ENCODE measurements around the gene PEAK1. TPM values are rescaled to one million over a fixed set of nuclear protein-coding genes. Genes with fewer than 3 reads are reported as not detected.

The PEAK1 gene
- polyA plus RNA-seq, 1 experiment, result 40.7 TPM

DNA sequence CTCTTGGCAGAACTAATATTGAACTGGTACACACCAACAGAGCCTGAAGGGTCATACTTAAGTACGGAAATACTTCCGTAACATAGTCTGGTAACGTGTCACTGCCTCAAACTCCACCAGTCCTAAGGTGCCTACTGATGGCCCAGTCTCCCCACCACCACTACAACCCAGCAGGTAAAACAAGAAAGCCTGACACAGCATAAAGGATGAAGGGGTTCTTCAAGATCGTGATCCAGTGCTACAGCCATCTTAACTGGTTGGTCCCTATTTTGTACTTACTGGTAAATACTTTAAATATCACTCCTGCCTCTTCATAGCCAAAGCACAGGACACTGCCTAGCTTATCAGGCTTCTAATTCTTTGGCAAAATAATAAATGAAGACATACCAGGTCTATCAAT is 46.5 kb downstream of the PEAK1 start:
- TF ChIP-seq, protein P1, sequence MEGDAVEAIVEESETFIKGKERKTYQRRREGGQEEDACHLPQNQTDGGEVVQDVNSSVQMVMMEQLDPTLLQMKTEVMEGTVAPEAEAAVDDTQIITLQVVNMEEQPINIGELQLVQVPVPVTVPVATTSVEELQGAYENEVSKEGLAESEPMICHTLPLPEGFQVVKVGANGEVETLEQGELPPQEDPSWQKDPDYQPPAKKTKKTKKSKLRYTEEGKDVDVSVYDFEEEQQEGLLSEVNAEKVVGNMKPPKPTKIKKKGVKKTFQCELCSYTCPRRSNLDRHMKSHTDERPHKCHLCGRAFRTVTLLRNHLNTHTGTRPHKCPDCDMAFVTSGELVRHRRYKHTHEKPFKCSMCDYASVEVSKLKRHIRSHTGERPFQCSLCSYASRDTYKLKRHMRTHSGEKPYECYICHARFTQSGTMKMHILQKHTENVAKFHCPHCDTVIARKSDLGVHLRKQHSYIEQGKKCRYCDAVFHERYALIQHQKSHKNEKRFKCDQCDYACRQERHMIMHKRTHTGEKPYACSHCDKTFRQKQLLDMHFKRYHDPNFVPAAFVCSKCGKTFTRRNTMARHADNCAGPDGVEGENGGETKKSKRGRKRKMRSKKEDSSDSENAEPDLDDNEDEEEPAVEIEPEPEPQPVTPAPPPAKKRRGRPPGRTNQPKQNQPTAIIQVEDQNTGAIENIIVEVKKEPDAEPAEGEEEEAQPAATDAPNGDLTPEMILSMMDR (IDR thresholded peaks at IDR 0.05; ENCODE audit: insufficient read depth, low read depth, low read length), result no peak
- POLR2A ChIA-PET, result no interaction called here

DNA sequence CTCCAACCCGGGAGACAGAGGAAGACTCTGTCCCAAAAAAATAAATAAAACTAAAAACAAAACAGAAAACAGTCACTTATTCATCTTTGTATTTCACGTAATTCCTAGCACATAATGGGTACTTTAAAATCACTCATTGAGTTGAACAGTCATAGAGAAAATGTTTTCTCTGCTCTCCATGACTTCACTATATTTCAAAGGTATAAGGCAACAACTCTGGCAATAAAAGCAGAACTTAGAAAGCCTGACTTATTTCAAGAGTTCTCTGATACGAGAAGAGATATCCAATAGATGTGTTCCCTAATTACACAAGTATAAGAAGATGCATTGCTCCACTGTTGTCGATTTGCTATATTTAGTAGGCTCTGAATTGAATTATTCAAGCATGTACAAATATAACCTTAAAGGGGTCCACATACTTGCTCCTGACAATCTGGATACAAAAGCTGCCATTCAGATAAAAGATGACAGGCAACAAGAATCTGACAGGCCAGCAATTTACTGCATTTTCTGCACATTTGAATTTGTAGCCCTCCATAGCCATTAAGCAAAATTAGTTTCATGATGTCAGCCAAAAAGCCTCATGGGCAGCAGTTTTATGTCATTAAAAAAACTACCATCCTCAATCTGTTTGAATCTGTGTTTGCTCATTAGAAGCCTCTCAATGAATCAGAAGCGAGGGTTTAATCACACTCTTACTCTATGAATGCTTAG is 47.9 kb downstream of the PEAK1 start:
- CTCF ChIA-PET, result no interaction called here
- DNase-seq (ENCODE audit: low read depth), result no peak

More for the DNA sequence above, 46.5 kb downstream of the PEAK1 start:
- Histone ChIP-seq H3K4me3 (ENCODE audit: low read depth, low read length) (no peak overlapping the region), H3K27me3 (ENCODE audit: control insufficient read depth, insufficient read depth, low read length) (no peaks in the 10 kb centered on the region), H3K36me3 (ENCODE audit: control insufficient read depth, insufficient read depth, low read length) (no peaks in the 10 kb centered on the region)
- DNase-seq (ENCODE audit: low read depth), result no peak
- CTCF ChIA-PET, result no interaction called here

DNA sequence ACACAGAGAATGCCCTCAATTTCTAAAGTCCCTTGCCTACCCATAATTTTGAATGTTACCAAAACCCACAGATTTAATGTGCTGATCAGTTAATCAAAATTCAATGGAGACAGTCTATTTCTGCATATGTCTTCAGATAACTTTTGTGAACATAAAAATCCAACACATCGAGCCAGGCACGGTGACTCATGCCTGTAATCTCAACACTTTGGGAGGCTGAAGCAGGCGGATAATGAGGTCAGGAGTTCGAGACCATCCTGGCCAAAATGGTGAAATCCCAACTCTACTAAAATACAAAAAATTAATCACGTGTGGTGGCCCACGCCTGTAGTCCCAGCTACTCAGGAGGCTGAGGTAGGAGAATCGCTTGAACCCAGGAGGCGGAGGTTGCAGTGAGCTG is 49.3 kb downstream of the PEAK1 start:
- no peaks in the 10 kb centered on the region for H3K27me3 ChIP-seq (ENCODE audit: control insufficient read depth, insufficient read depth, low read length)
- H3K36me3 ChIP-seq (ENCODE audit: control insufficient read depth, insufficient read depth, low read length), result no peaks in the 10 kb centered on the region
- no peak overlapping the region for H3K4me3 ChIP-seq (ENCODE audit: low read depth, low read length)
- ChIA-PET CTCF (no interaction called here), POLR2A (no interaction called here)
- no peak for DNase-seq (ENCODE audit: low read depth)
- TF ChIP-seq, protein P1 (IDR thresholded peaks at IDR 0.05; ENCODE audit: insufficient read depth, low read depth, low read length), result no peak

More for the DNA sequence above, 47.9 kb downstream of the PEAK1 start:
- Histone ChIP-seq H3K27me3 (ENCODE audit: control insufficient read depth, insufficient read depth, low read length) (no peaks in the 10 kb centered on the region), H3K4me3 (ENCODE audit: low read depth, low read length) (no peak overlapping the region), H3K36me3 (ENCODE audit: control insufficient read depth, insufficient read depth, low read length) (no peaks in the 10 kb centered on the region)
- TF ChIP-seq, protein P1 (IDR thresholded peaks at IDR 0.05; ENCODE audit: insufficient read depth, low read depth, low read length), result no peak
- POLR2A ChIA-PET, result no interaction called here

DNA sequence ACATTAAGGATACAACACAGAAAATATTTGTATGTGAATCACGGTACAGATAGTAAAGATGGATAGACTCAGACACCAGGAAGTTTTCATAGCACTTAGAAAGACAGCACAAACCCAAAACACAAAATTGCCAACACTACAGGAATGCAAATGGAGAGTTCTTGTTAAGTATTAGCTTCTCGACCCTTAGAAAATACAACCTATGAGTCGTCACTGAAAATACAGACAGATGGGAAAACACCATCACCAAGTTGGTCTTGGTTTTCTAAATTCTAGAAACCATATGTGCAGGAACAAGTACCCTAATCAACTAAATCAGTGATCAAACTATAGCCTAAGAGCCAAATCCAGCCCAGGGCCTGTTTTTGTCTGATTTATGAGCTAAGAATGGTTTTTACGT is 50.7 kb downstream of the PEAK1 start:
- CTCF ChIA-PET, result no interaction called here
- POLR2A ChIA-PET, result no interaction called here
- Histone ChIP-seq H3K36me3 (ENCODE audit: control insufficient read depth, insufficient read depth, low read length) (no peaks in the 10 kb centered on the region), H3K4me3 (ENCODE audit: low read depth, low read length) (no peak overlapping the region), H3K27me3 (ENCODE audit: control insufficient read depth, insufficient read depth, low read length) (no peaks in the 10 kb centered on the region)
- DNase-seq (ENCODE audit: low read depth), result no peak
- TF ChIP-seq, protein P1 (IDR thresholded peaks at IDR 0.05; ENCODE audit: insufficient read depth, low read depth, low read length), result no peak

DNA sequence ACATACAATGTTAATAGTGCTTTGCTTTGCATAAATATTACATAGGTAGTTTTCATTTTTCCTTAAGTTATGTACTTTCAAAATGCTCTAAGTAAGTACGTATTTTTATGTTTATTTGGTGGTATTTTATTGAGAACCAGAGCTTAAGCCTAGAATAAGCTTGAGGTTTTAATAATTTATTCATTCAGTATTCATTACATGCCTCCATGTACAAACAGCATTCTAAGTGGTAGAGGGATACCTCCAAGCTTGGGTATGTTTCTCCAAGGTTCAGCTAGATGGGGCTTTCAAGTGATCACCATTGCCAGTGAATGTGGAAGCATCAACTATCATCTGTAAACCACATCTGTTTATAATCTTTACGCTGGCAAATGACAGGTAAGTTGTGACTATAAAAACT is 52.3 kb downstream of the PEAK1 start:
- POLR2A ChIA-PET, result interaction anchor here (0.5 kb wide), 1 partner anchor 12 kb away, joined by 3 read pairs; no protein-coding TSS in a partner anchor
- TF ChIP-seq, protein P1 (IDR thresholded peaks at IDR 0.05; ENCODE audit: insufficient read depth, low read depth, low read length), result no peak

More for the DNA sequence above, 52.3 kb downstream of the PEAK1 start:
- CTCF ChIA-PET, result interaction anchor here (1.1 to 1.3 kb wide), 2 partner anchors 12 to 27 kb away, joined by 3 to 4 read pairs; no protein-coding TSS in a partner anchor
- H3K27me3 ChIP-seq (ENCODE audit: control insufficient read depth, insufficient read depth, low read length), result no peaks in the 10 kb centered on the region
- H3K4me3 ChIP-seq (ENCODE audit: low read depth, low read length), result no peak overlapping the region
- H3K36me3 ChIP-seq (ENCODE audit: control insufficient read depth, insufficient read depth, low read length), result no peaks in the 10 kb centered on the region; the same call in 1 of the 2 replicates
- no peak for DNase-seq (ENCODE audit: low read depth)
